Esophagus (tissue), 2 donors: ENCODE measurements around the gene LEF1. TPM values are rescaled to one million over a fixed set of nuclear protein-coding genes. Genes with fewer than 3 reads are reported as not detected.

Experiments used
- H3K27ac ChIP-seq, 2 donors: one replicate each; pipeline ENCODE4 v1.5.1; 2013; ENCODE audit warnings: low read depth in 2 of 2, mild to moderate bottlenecking in 2 of 2, inconsistent platforms in 1 of 2, low read length in 1 of 2, moderate library complexity in 1 of 2
- H3K27me3 ChIP-seq, 2 donors: one replicate each; pipeline ENCODE4 v1.6.1; 2013; ENCODE audit warnings: low read length in 2 of 2, control low read depth in 1 of 2, mild to moderate bottlenecking in 1 of 2; ENCODE audit not compliant: insufficient read depth in 2 of 2, control insufficient read depth in 1 of 2
- H3K36me3 ChIP-seq, 2 donors: one replicate each; pipeline ENCODE4 v1.6.1; 2013; ENCODE audit warnings: low read length in 1 of 2; ENCODE audit not compliant: control insufficient read depth in 2 of 2, insufficient read depth in 2 of 2
- H3K4me1 ChIP-seq, 2 donors: one replicate each; pipeline ENCODE4 v1.6.1; 2013; ENCODE audit warnings: low read length in 1 of 2; ENCODE audit not compliant: control insufficient read depth in 2 of 2, insufficient read depth in 2 of 2
- H3K4me3 ChIP-seq, 2 donors: one replicate each; pipeline ENCODE4 v1.5.1; 2013; ENCODE audit warnings: low read length in 2 of 2, mild to moderate bottlenecking in 2 of 2, low read depth in 1 of 2, moderate library complexity in 1 of 2
- H3K9me3 ChIP-seq, 2 donors: one replicate each; pipeline ENCODE4 v1.6.1; 2013; ENCODE audit warnings: mild to moderate bottlenecking in 2 of 2, low read depth in 1 of 2, low read length in 1 of 2, moderate library complexity in 1 of 2; ENCODE audit not compliant: control insufficient read depth in 2 of 2, insufficient read depth in 1 of 2
- WGBS, 2 donors: extraction: QIAGEN DNeasy Blood & Tissue Kit; methylation state at CpG; one replicate each; pipeline ENCODE4 v1.1.7; 2013; 5-methylcytosine and 5-hydroxymethylcytosine counted together
- polyA plus RNA-seq, 2 donors: library from polyadenylated mRNA; stranded (reverse); fragments of 200-250 nt; gene quantifications; one replicate each; pipeline ENCODE4 v1.2.3, GENCODE V29; 2013
- donor health status: healthy with polysubstance abuse.
- donor health status: Bipolar disorder and iron deficiency.

LEF1 gene
- polyA plus RNA-seq, 2 donors, result 4.6 to 7.4 TPM

DNA sequence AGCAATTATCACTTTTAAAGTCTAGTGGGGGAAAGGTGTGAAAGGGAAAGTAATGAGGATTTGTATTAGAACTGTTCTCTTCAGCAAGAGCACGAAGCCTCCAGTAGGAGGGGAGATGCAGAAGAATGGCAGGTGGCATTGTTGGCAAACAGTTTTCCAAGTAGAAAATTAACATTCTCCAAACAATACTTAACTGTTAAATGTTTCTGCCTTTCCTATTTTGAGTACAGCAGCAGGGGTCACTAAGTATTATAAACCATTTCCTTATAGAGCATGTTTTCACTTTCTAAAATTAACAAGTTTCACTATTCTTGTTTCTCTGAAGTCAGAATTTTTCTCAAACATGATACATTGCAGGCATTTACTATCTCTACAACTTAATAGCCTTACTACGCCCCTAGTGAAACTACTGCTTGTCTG is 58.7 kb downstream of the LEF1 start:
- H3K9me3 ChIP-seq, result no peaks in the 10 kb centered on the region
- H3K36me3 ChIP-seq, result no peaks in the 10 kb centered on the region
- peaks cover 0 to 6% of the 10 kb centered on the region in 2 donors for H3K4me1 ChIP-seq
- WGBS, 2 donors, result 60 to 78% methylated on average over 2 of the region's 2 CpGs
- H3K4me3 ChIP-seq, result no peak overlapping the region
- H3K27ac ChIP-seq, result no peak overlapping the region
- no peaks in the 10 kb centered on the region for H3K27me3 ChIP-seq

DNA sequence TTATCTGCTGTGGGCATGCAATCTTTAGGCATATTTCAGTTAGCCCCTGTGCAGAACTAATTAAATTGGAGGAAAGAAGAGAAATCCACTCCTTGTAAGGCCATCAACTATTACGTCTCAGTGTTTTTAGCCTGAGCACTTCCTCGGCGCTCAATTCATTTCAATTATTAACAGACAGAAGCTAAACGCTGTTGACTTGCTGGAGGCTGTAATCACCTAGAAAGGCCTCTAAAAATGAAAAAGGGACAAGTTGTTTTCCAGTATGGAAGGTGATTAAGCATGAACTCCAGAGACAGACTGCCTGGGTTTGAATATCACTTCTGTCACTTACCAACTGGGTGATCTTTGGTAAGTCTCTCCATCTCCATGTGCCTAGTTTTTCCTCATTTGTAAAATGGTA is 59.6 kb downstream of the LEF1 start:
- 88 to 92% methylated on average over 4 of the region's 4 CpGs for WGBS, 2 donors
- H3K9me3 ChIP-seq, result no peaks in the 10 kb centered on the region
- no peaks in the 10 kb centered on the region for H3K27me3 ChIP-seq
- H3K4me1 ChIP-seq, result peaks cover 0 to 6% of the 10 kb centered on the region in 2 donors
- H3K4me3 ChIP-seq, result no peak overlapping the region
- no peaks in the 10 kb centered on the region for H3K36me3 ChIP-seq
- H3K27ac ChIP-seq, result no peak overlapping the region

DNA sequence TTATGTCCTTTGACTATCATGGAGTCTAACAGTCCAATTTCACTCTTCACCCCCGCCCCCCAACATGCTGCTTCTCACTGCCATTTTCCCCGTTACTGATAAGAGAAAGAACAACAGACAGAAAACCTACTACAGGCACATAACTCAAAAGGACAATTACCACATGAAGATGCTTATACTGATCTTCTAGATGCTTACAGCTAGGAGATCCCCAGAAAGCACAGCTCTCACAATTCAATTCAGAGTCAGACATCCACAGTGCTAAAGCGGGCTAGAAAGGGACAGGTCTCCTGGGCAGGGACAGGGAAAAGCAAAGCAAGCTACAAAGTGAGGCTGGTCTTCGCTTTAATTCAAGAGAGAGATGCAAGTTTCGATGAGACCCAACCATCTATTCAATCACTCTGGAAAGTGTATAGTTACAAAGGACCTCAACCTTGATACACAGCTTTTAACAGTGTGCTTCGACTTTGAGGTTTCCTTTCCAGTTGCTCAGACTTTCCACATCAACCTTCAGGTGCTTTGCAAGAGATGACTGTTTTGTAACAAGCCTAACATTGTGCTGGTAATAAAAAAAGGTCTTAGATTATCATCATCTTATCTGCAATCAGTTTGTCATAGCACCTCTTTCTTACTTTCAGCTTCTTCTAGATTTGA is 60.9 kb downstream of the LEF1 start:
- WGBS, 2 donors, result 86 to 89% methylated on average over 6 of the region's 6 CpGs
- H3K36me3 ChIP-seq, result no peaks in the 10 kb centered on the region
- peaks cover 0 to 6% of the 10 kb centered on the region in 2 donors for H3K4me1 ChIP-seq
- no peaks in the 10 kb centered on the region for H3K27me3 ChIP-seq
- no peak overlapping the region for H3K4me3 ChIP-seq
- no peaks in the 10 kb centered on the region for H3K9me3 ChIP-seq
- H3K27ac ChIP-seq, result no peak overlapping the region

DNA sequence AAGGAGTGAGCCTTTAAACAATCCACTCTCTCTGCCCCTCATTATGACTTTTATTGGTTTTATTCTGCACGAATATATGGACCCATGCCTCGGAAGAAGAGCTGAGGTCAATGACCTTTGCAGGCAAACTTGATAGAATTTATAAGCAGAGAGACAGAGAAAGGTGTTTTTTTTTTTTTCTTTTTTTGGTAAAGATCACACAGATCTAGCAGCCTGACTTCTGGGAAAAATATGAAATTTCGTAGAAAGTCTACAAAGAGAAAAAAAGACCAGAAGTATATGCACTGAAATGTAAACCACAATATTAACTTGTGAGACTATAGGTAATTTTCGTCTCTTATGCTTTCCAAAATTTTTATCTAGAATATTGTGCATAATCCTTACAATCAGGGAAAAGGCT is 61.6 kb downstream of the LEF1 start:
- Histone ChIP-seq H3K4me1 (peaks cover 0 to 3% of the 10 kb centered on the region in 2 donors), H3K27me3 (no peaks in the 10 kb centered on the region), H3K36me3 (no peaks in the 10 kb centered on the region), H3K27ac (no peak overlapping the region), H3K4me3 (no peak overlapping the region), H3K9me3 (no peaks in the 10 kb centered on the region)
- WGBS, 2 donors, result 75 to 77% methylated on average over 4 of the region's 4 CpGs

DNA sequence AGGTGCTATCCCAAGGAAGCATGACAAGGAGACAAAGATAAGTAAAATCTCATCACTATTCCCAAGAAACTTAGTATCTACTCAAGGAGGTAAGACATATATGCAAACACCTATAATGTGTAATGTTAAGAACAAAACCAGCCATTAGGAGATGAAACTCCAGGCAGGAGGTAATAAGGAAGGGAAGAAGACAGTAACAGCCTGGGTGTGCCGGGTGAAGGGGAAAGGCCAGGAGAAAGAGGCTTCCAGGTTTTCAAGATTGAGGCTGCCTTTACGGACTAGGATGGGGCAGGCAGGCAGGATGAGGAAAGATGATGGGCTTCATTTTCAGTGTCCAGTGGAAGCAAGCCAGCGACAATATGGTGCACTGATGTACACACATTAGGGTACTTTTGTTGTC is 62.5 kb downstream of the LEF1 start:
- Histone ChIP-seq H3K27ac (no peak overlapping the region), H3K4me3 (no peak overlapping the region), H3K9me3 (no peaks in the 10 kb centered on the region), H3K36me3 (no peaks in the 10 kb centered on the region), H3K4me1 (no peaks in the 10 kb centered on the region), H3K27me3 (no peaks in the 10 kb centered on the region)
- WGBS, 2 donors, result 94 to 95% methylated on average over 3 of the region's 3 CpGs

DNA sequence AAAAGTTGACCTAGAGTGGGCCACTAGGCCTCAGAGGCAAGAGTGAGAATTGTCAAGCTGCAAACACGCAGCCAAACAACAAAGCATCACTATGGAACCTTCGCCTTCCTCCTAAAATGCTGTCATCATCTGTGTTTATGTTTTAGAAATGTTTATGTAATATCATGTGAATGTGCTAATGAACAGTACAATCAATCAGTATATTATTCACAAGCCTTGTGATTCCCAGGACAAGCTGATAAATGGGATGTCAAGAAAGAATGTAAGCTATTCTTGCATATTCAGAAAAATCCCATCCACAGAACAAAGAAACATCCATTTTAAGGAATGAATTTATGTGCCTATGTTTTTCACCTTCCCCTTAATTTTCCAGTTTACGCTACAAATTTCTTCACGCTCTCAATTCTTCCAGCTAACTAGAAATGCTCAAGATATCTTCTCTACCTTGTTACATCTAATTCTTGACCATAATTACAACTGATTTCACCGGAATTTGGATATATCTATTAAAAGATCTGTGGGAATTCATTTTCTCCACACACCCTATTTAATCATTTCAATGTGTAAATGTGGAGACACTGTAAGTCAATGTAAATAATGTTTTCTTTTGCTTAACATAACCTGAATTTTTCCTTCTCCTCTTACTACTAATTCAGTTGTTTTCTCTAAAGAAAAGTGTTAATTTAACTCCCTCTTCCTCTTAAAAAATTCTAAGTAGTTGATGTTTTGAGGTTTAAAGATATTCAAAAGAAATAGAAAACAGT is 65.5 kb downstream of the LEF1 start:
- WGBS, 2 donors, result 83 to 87% methylated on average over 5 of the region's 5 CpGs
- H3K27me3 ChIP-seq, result no peaks in the 10 kb centered on the region
- H3K27ac ChIP-seq, result no peak overlapping the region
- H3K9me3 ChIP-seq, result no peaks in the 10 kb centered on the region
- no peak overlapping the region for H3K4me3 ChIP-seq
- no peaks in the 10 kb centered on the region for H3K4me1 ChIP-seq
- no peaks in the 10 kb centered on the region for H3K36me3 ChIP-seq

DNA sequence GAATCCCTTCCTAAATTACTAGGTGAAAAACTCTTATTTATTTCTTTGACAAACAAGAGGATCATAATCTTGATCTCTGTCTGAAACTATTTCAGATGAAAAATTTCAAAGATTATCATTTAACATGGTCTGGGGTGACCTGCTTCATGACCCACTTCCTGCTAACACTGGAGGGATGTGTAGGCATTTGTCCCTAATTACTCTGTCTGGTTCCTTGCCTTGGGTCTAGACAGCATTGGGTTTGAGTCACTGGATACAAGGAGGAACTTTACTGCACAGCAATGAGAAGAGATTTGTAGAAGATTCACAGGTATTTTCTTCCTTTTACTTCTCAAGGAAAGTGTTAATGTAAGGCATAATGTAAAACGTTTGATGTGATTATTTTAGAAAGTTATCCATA is 67.9 kb downstream of the LEF1 start:
- H3K9me3 ChIP-seq, result no peaks in the 10 kb centered on the region
- WGBS, 2 donors, result 34 to 36% methylated on average over 1 of the region's 1 CpG

DNA sequence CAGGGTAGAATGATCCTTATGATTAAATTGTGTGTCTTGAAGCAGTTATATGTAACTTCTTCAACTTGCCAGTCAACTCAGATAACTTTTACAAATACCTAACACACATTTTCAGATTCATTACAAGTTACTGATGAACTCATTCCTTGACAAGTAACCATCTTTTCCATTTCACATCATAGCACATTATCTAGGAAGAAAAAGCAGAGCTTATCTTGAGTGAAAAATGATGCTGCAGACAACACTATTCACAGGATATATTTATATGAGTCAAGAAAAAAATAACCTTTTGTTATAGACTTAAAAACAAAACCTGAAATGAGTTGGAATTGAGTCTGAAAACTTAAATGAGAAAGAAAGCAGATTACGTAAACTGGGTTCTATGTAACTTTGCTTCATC is 68.9 kb downstream of the LEF1 start:
- Histone ChIP-seq H3K9me3 (no peaks in the 10 kb centered on the region), H3K36me3 (no peaks in the 10 kb centered on the region), H3K4me1 (no peaks in the 10 kb centered on the region), H3K4me3 (no peak overlapping the region), H3K27me3 (no peaks in the 10 kb centered on the region), H3K27ac (no peak overlapping the region)
- whole genome bisulfite sequencing, 2 donors, result 95% methylated on average over 1 of the region's 1 CpG

More for the DNA sequence above, 67.9 kb downstream of the LEF1 start:
- Histone ChIP-seq H3K27me3 (no peaks in the 10 kb centered on the region), H3K4me3 (no peak overlapping the region), H3K4me1 (no peaks in the 10 kb centered on the region), H3K27ac (no peak overlapping the region), H3K36me3 (no peaks in the 10 kb centered on the region)

DNA sequence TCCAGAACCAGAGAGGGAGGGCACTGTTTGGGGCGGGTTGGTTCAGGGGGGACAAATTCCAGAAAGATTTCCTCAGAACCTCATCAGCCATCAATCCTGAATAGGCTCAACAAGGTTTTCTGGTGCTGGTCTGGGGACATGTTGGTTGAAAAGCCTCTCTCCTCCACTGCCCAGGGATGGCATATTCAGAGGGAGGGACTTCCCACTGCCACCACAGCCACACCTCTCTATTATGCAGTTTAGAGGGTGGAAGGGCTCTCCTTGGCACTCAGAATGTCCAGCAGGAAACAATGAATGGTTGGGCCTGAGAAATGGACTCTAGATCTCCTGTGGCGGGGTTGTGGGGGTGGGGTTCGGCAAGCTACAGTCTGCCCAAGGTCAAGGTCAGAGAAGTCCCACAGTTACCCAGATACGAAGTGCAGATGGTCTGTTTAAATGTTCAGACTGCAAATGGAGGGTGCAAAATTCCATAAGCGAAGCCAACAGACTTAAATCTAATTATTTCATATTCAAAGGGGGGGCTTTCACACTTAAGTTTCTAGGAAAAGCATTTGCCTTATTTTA is 70.7 kb downstream of the LEF1 start:
- Histone ChIP-seq H3K27ac (no peak overlapping the region), H3K9me3 (no peaks in the 10 kb centered on the region), H3K4me3 (no peak overlapping the region), H3K4me1 (no peaks in the 10 kb centered on the region), H3K36me3 (no peaks in the 10 kb centered on the region), H3K27me3 (no peaks in the 10 kb centered on the region)
- 73 to 87% methylated on average over 5 of the region's 5 CpGs for WGBS, 2 donors
